Right atrium auricular region (tissue), 2 donors: ENCODE results near the gene HNRNPM. TPM values are rescaled to one million over a fixed set of nuclear protein-coding genes. Genes with fewer than 3 reads are reported as not detected.
A peak's percentile ranks its signal among the peaks of the same experiment; 100 is the strongest.

Experiments used
- DNase-seq: peaks from one replicate; pipeline ENCODE4 v3.0.0-alpha.2; 2019; ENCODE audit warnings: low spot score
- H3K27ac ChIP-seq, 2 donors: fragments of 200-600 bp; sonication (generic); 1 replicate in 1 of 2; 2 replicates in 1 of 2; pipeline ENCODE4 v1.5.1; 2016 to 2019
- H3K27me3 ChIP-seq, 2 donors: fragments of 200-600 bp; sonication (generic); one replicate each; pipeline versions ENCODE4 v1.5.1 to v1.6.0; 2017 to 2019
- H3K36me3 ChIP-seq: fragments of 200-600 bp; sonication (generic); one replicate; pipeline ENCODE4 v1.5.1; 2016
- H3K4me1 ChIP-seq, 2 donors: fragments of 200-600 bp; sonication (generic); one replicate each; pipeline versions ENCODE4 v1.5.1 to v1.6.0; 2017 to 2019
- H3K4me3 ChIP-seq, 2 donors: fragments of 200-600 bp; sonication (generic); 1 replicate in 1 of 2; 2 replicates in 1 of 2; pipeline ENCODE4 v1.5.1; 2017 to 2019; ENCODE audit warnings: mild to moderate bottlenecking in 1 of 2, moderate library complexity in 1 of 2
- H3K9me3 ChIP-seq, 2 donors: fragments of 200-600 bp; sonication (generic); one replicate each; pipeline ENCODE4 v1.5.1; 2019
- total RNA-seq, 2 donors: library from RNA; depleted of rRNA; stranded (reverse); fragments of >200 nt; gene quantifications; one replicate each; pipeline ENCODE4 v1.1.0, GENCODE V29; 2016
- TF ChIP-seq, protein P1 (sequence below), 2 donors: fragments of 200-600 bp; sonication (generic); IDR thresholded peaks; one replicate each; pipeline ENCODE4 v1.5.1; 2019; ENCODE audit warnings: antibody characterized with exemption in 2 of 2

Gene HNRNPM
- total RNA-seq, 2 donors from 2014 or later = 51.0 to 76.5 TPM

DNA sequence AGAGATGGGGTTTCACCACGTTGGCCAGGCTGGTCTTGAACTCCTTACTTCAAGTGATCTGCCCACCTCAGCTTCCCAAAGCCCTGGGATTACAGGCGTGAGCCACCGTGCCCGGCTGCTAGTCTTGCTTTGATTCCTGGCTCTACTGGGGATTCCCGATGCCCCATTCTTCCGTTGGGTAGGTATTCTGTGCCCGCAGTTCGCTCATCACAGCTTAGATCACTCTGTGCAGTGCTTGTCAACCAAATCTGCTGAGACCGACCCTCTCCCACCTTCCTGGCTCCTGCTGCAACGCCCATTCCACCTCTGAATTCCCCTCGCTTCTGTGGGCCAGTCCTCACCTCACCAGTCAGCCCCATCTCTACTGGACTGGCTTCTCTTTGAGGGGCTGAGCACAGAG is 73.8 kb downstream of the HNRNPM start:
- Histone ChIP-seq H3K27me3 (no peaks in the 10 kb centered on the region), H3K4me3 (no peak overlapping the region), H3K9me3 (no peaks in the 10 kb centered on the region), H3K27ac (no peak overlapping the region), H3K4me1 (peaks cover 0 to 15% of the 10 kb centered on the region in 2 donors), H3K36me3 (no peaks in the 10 kb centered on the region)
- DNase-seq = no peak
- TF ChIP-seq, protein P1, sequence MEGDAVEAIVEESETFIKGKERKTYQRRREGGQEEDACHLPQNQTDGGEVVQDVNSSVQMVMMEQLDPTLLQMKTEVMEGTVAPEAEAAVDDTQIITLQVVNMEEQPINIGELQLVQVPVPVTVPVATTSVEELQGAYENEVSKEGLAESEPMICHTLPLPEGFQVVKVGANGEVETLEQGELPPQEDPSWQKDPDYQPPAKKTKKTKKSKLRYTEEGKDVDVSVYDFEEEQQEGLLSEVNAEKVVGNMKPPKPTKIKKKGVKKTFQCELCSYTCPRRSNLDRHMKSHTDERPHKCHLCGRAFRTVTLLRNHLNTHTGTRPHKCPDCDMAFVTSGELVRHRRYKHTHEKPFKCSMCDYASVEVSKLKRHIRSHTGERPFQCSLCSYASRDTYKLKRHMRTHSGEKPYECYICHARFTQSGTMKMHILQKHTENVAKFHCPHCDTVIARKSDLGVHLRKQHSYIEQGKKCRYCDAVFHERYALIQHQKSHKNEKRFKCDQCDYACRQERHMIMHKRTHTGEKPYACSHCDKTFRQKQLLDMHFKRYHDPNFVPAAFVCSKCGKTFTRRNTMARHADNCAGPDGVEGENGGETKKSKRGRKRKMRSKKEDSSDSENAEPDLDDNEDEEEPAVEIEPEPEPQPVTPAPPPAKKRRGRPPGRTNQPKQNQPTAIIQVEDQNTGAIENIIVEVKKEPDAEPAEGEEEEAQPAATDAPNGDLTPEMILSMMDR (IDR thresholded peaks at IDR 0.05) = no peak

DNA sequence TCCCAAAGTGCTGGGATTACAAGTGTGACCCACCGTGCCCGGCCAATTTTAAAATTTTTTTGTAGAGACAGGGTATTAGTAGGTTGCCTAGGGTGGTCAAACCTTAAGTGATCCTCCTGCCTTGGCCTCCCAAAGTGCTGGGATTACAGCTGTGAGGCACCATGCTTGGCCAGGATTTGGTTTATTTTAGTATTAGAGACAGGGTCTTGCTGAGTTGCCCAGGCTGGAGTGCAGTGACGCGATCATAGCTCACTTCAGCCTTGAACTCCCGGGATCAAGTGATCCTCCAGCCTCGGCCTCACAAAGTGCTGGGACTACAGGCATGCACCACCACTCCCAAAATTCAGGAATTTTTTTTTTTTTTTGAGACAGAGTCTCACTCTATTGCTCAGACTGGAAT is 74.6 kb downstream of the HNRNPM start:
- no peak for DNase-seq
- TF ChIP-seq, protein P1 (IDR thresholded peaks at IDR 0.05) = no peak
- no peaks in the 10 kb centered on the region for H3K27me3 ChIP-seq
- peaks cover 0 to 12% of the 10 kb centered on the region in 2 donors for H3K4me1 ChIP-seq
- no peaks in the 10 kb centered on the region for H3K9me3 ChIP-seq
- H3K36me3 ChIP-seq = no peaks in the 10 kb centered on the region
- no peak overlapping the region for H3K4me3 ChIP-seq
- H3K27ac ChIP-seq = no peak overlapping the region

DNA sequence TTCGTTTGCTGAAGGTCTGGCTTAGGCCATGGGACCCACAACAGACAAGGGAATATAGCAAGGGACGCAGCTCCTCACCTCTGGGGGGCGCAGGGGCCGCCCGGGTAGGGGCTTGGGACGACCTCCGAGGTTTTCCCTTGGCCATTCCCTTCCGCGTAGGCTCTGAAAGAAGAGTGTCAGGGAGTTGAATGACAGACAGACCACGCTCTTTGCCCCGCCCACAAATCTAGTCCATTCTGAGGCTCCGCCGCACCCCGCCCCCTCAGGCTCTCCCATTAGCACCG is 80.6 kb downstream of the HNRNPM start:
- DNase-seq = no peak
- Histone ChIP-seq H3K4me1 (peaks cover 0 to 12% of the 10 kb centered on the region in 2 donors), H3K9me3 (no peaks in the 10 kb centered on the region), H3K36me3 (no peaks in the 10 kb centered on the region), H3K27me3 (no peaks in the 10 kb centered on the region), H3K27ac (peak overlapping the region; percentile 79 to 92), H3K4me3 (peak overlapping the region; percentile 37 to 74)
- TF ChIP-seq, protein P1 (IDR thresholded peaks at IDR 0.05) = peak in 1 of 2 donors; percentile 35

DNA sequence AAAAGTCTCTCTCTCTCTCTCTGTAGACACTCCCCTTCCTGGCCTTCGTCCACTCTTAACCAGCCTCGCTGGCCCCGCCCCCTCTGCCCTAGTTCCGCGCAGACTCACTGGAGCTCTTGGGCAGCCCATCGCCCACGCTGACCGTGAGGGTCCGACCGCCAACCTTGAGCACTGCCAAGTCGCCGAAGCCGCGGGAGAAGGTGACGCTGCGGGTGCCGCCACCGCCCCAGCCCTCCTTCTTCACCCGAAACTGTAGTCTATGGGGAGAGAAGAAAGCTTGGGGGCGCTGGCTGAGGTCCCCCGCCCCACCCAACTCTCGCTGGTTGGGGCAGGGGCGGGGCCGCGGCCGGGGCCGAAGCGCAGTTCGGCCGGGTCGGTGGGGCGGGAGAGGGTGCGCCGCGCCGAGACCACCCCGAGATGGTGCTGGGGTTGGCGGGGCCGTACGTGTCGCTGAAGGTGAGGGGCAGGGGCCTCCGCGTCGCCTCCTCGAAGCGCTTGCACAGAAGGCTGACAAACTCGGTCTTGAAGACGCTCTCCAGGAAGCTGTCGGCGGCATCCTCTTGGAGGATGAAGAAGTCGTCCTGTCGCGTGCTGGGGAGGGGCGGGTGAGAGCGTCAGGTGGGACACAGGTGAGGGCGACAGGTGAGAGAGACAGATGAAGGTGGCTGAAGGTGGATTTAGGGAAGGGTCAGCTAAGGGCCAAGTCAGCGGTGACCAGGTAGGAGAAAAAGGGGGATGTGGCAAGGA is 81.7 kb downstream of the HNRNPM start:
- Histone ChIP-seq H3K36me3 (no peaks in the 10 kb centered on the region), H3K27ac (peak overlapping the region; percentile 92 to 93), H3K4me3 (peak overlapping the region; percentile 54 to 74), H3K4me1 (peaks cover 0 to 12% of the 10 kb centered on the region in 2 donors), H3K27me3 (no peaks in the 10 kb centered on the region), H3K9me3 (no peaks in the 10 kb centered on the region)
- TF ChIP-seq, protein P1 (IDR thresholded peaks at IDR 0.05) = no peak
- peak; percentile 92 for DNase-seq

DNA sequence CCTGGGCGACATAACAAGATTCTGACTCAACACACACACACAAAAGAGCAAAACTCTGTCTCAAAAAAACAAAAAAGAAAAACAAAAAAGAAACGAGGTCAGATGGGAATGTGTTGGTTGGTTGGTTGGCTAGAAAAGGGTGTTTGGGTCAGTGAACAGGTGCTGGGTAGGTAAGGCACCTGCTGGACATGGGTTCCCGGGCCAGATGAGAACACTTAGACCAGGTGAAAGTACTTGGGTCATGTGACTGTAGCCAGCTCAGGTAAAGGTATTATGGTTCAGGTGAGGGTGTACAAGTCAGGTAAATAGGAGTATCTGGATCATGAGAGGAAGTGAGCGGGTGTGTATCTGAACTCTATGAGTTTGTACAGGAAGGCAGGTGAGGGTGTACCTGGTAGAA is 83.7 kb downstream of the HNRNPM start:
- Histone ChIP-seq H3K36me3 (no peaks in the 10 kb centered on the region), H3K4me1 (peaks cover 0 to 12% of the 10 kb centered on the region in 2 donors), H3K4me3 (no peak overlapping the region), H3K27me3 (no peaks in the 10 kb centered on the region), H3K9me3 (no peaks in the 10 kb centered on the region), H3K27ac (no peak overlapping the region)
- TF ChIP-seq, protein P1 (IDR thresholded peaks at IDR 0.05) = no peak
- DNase-seq = no peak
